Measurements from ENCODE around the gene TBATA.

- TF ChIP-seq POLR2A (IDR thresholded peaks at IDR 0.05) (no peak), CTCF (IDR thresholded peaks at IDR 0.05) (no peak)
Observed at GRCh38 chr10:70834021-70834420, 48.8 kb upstream of the TBATA start.

Measured in uterus (tissue), 2 donors.